ENCODE results near the gene PTCH2. TPM values are rescaled to one million over a fixed set of nuclear protein-coding genes. Genes with fewer than 3 reads are reported as not detected.

PTCH2 gene
- total and polyA plus RNA-seq, 10 donors = 0.56 to 1.6 (median 1.2) TPM

- Histone ChIP-seq H3K27me3 (replicated peaks in 1 of 7) (no peaks in the 10 kb centered on the region), H3K9me3 (peaks cover 0 to 15% (median 4%) of the 10 kb centered on the region in 8 donors), H3K36me3 (peaks cover 0 to 70% (median 25%) of the 10 kb centered on the region in 6 donors), H3K4me1 (peaks cover 0 to 10% (median 0%) of the 10 kb centered on the region in 6 donors), H3K4me3 (no peak overlapping the region), H3K27ac (no peak overlapping the region)
- TF ChIP-seq CTCF (IDR thresholded peaks at IDR 0.05 in 8 of 11, conservative IDR thresholded peaks at IDR 0.05 in 3 of 11) (no peak), POLR2AphosphoS5 (IDR thresholded peaks at IDR 0.05) (no peak), POLR2A (IDR thresholded peaks at IDR 0.05) (no peak)
- no peak for DNase-seq
- intact Hi-C loops (cut with DNase I; ENCODE audit: low total_unique reads) = no loop called here
- WGBS, 5 donors = 93 to 97% (median 96%) methylated on average over 7 of the region's 7 CpGs
These were observed 38.1 kb upstream of the PTCH2 start for GRCh38 chr1:44881011-44881632.

GRCh38 chr1:44874155-44874554 lies 31.1 kb upstream of the PTCH2 start:
- intact Hi-C loops (cut with DNase I; ENCODE audit: low total_unique reads) = no loop called here
- 83 to 90% (median 83%) methylated on average over 2 of the region's 2 CpGs for WGBS, 5 donors
- DNase-seq = no peak
- Histone ChIP-seq H3K4me1 (no peaks in the 10 kb centered on the region), H3K27me3 (replicated peaks in 1 of 7) (no peaks in the 10 kb centered on the region), H3K9me3 (no peaks in the 10 kb centered on the region), H3K36me3 (peaks cover 0 to 82% (median 18%) of the 10 kb centered on the region in 6 donors), H3K4me3 (no peak overlapping the region), H3K27ac (no peak overlapping the region)
- TF ChIP-seq POLR2AphosphoS5 (IDR thresholded peaks at IDR 0.05) (no peak), CTCF (IDR thresholded peaks at IDR 0.05 in 8 of 11, conservative IDR thresholded peaks at IDR 0.05 in 3 of 11) (no peak), POLR2A (IDR thresholded peaks at IDR 0.05) (no peak)

- 89 to 97% (median 91%) methylated on average over 4 of the region's 4 CpGs for whole genome bisulfite sequencing, 5 donors
- no peaks in the 10 kb centered on the region for H3K9me3 ChIP-seq
- no peak overlapping the region for H3K27ac ChIP-seq
- TF ChIP-seq CTCF (IDR thresholded peaks at IDR 0.05 in 8 of 11, conservative IDR thresholded peaks at IDR 0.05 in 3 of 11) (no peak), POLR2AphosphoS5 (IDR thresholded peaks at IDR 0.05) (no peak), POLR2A (IDR thresholded peaks at IDR 0.05) (no peak)
- DNase-seq = no peak
- no peaks in the 10 kb centered on the region for H3K27me3 ChIP-seq (replicated peaks in 1 of 7)
- intact Hi-C loops (cut with DNase I; ENCODE audit: low total_unique reads) = no loop called here
- H3K4me1 ChIP-seq = no peaks in the 10 kb centered on the region
- H3K36me3 ChIP-seq = peaks cover 0 to 91% (median 10%) of the 10 kb centered on the region in 6 donors
- H3K4me3 ChIP-seq = no peak overlapping the region
These were observed 27.0 kb upstream of the PTCH2 start for GRCh38 chr1:44870096-44870495.

- no peak for TF ChIP-seq CTCF (IDR thresholded peaks at IDR 0.05 in 8 of 11, conservative IDR thresholded peaks at IDR 0.05 in 3 of 11)
- no peak for TF ChIP-seq POLR2AphosphoS5 (IDR thresholded peaks at IDR 0.05)
- TF ChIP-seq POLR2A (IDR thresholded peaks at IDR 0.05) = no peak
- H3K36me3 ChIP-seq = peaks cover 0 to 81% (median 6%) of the 10 kb centered on the region in 6 donors
- DNase-seq = no peak
- no peaks in the 10 kb centered on the region for H3K4me1 ChIP-seq
- no peaks in the 10 kb centered on the region for H3K9me3 ChIP-seq
- H3K27me3 ChIP-seq (replicated peaks in 1 of 7) = no peaks in the 10 kb centered on the region
- WGBS, 5 donors = 95 to 98% (median 96%) methylated on average over 10 of the region's 10 CpGs
- no peak overlapping the region for H3K27ac ChIP-seq
- no peak overlapping the region for H3K4me3 ChIP-seq
- intact Hi-C loops (cut with DNase I; ENCODE audit: low total_unique reads) = no loop called here
These were observed 24.7 kb upstream of the PTCH2 start for GRCh38 chr1:44867801-44868200.
